ENCODE results near the gene VPS35.
"Not testable (repeated sequence)": the region's sequence is repeated elsewhere in the genome, so short reads cannot be mapped to it uniquely, and the experiment has no call there.

- TF ChIP-seq CTCF, POLR2A (IDR thresholded peaks at IDR 0.05): not testable (repeated sequence)
Measured at GRCh38 chr16:46626681-46627080, 62.3 kb downstream of the VPS35 start.
